ENCODE measurements around the gene PPAT. TPM values are rescaled to one million over a fixed set of nuclear protein-coding genes. Genes with fewer than 3 reads are reported as not detected.
"Not testable (repeated sequence)": the region's sequence is repeated elsewhere in the genome, so short reads cannot be mapped to it uniquely, and the experiment has no call there.

The PPAT gene
- total RNA-seq: 14.0 TPM

DNA sequence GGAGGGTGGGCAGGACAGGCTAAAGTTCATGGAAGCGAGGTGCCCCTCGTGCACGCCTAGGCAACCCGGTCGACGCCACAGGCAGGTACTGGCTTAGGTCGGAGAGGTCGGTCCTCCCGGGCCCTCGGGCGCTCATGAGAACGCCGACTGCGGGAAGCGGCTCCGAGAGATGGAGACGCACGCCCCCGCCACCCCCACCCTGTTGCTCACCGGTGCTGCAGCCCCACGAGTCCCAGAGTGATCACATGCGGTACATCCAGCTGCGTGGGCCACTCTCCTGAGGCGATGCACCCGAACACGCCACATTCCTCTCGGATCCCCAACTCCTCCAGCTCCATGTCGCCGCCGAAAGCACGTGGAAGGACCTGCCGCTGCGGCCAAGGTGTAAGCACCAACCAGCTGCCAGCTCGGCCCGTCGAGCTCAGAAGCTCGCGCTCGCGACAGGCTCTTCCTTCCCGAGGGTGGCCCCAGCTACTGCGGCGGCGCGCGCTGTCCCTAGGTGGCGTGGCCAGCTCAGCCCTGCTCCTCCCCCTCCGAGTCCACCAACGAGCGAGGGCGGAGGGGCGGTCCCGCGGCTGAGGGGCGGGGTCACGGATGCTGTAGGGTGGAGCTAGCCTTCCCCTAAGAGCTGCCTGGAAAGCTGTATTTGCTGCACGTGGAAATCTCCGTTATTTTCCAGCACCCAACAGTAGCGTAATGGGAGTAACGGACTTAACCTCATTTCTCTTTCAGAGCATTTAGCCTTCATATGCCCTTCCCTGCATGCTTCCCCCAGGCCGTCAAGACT is at the start of gene PPAT:
Gene PPAT, minus strand, starts transcription at position 476 of the 787 bp plus-strand sequence. Its CDS starts 138 bp downstream, at position 338.
- DNase-seq (ENCODE audit: low spot score): peak; percentile 99

GRCh38 chr4:56480691-56481090 is 45.3 kb upstream of the PPAT start:
- no peak for DNase-seq (ENCODE audit: low spot score)

- no peak for DNase-seq (ENCODE audit: low spot score)
Observed at GRCh38 chr4:56477192-56477702, 41.8 kb upstream of the PPAT start.

DNA sequence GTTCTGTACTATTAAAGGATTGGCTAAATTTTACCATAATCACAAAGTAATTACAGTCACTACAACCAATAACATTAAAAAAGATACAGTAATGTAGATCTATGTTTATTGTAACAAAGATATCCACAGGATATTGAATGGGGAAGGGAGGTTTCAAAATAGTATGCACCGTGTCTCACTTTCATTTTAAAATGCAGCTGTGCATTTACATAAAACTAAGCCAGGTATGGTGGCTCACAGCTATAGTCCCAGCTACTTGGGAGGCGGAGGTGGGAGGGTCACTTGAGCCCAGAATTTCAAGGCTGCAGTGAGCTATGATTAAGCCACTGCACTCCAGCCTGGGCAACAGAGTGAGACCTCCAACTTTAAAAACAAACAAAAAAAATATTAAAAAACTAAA is 40.5 kb upstream of the PPAT start:
- no peak for DNase-seq (ENCODE audit: low spot score)

DNA sequence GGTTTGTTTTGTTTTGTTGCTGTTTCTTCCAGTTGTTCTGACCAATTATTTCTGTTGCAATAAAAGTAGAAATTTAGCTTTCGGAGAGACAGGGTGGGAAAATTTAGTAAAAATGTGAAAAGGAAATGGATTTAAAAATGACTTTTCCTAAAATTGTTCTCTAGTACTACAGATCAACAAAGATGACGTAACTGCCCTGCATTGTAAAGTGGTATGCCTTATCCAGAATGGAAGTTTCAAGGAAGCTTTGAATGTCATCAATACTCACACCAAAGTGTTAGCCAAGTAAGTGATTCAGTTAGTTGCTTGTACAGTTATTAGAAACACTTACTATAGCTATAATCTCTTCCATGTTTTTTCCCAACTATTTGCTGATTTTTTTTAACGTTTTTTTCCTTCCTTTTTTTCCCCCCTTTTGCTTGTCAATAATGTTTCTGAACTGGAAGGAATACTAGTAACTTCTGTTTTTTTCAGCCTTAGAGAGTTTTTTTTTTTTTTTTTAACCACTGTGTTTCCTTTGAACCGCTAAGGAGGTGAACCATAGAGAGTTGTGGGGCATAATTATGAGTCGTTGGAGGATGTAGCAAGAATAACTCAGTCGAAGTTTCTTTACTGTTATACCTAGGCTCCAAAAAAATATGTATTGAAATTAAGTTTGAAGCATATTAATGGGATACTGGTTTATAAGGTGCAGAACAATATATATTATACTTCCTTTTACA is 34.2 kb upstream of the PPAT start:
- no peak for DNase-seq (ENCODE audit: low spot score)

- DNase-seq (ENCODE audit: low spot score): no peak
Observed at GRCh38 chr4:56468097-56468422, 32.6 kb upstream of the PPAT start.

- DNase-seq (ENCODE audit: low spot score): peak; percentile 92
Observed at GRCh38 chr4:56467284-56468096, 32.1 kb upstream of the PPAT start, which contains the start of gene SRP72. TSS of gene SRP72 (plus strand) at chr4:56467617. CDS start at chr4:56467636, 19 bp downstream.

GRCh38 chr4:56466910-56467283 is 31.5 kb upstream of the PPAT start:
- DNase-seq (ENCODE audit: low spot score): no peak

GRCh38 chr4:56466296-56466761 is 30.9 kb upstream of the PPAT start:
- not testable (repeated sequence) for DNase-seq (ENCODE audit: low spot score)

DNA sequence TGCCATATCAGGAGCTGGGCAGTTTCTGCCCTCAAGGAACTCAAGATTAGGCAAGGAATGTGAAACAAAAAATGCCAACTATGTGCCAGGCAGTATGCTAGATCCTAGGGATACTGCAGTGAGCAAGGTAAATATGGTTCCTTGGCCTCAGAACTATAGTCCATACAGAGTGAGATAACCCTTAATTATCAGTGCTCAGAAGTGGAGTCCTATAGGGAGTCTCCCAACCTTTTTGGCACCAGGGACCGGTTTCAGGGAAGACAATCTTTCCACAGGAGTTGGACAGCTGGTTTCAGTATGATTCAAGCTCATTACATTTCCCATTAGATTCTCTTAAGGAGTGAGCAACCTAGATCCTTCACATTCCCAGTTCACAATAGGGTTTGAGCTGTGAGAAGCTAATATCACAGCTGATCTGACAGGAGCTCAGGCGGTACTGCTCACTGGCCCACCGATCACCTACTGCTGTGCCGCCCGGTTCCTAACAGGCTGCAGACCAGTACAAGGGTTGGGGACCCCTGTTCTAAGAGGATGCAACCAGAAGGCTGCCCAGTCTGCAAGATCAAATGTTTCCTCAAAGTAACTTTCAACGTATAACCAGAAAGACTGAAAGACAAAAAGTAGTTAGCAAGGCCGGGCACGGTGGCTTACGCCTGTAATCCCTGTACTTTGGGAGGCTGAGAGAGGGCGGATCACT is 30.3 kb upstream of the PPAT start:
- DNase-seq (ENCODE audit: low spot score): no peak

DNA sequence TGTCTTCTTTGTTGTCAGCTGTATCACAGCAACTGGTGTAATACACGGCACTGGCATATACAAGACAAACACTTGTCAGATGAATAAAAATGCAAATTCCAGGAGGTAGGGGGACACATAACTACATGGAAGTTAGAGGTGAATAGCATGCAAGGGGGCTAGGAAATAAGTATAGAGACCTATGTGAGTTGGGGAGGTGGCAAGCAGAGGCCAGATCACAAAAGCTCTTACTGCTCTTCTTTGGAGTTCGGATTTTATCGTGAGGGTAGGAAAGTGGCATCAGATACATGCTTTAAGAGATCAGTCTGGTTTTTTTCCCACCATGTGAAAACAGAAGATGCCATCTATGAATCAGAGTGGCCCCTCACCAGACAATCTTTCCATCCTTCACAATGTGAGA is 29.2 kb upstream of the PPAT start:
- no peak for DNase-seq (ENCODE audit: low spot score)

GRCh38 chr4:56463711-56464110 is 28.3 kb upstream of the PPAT start:
- no peak for DNase-seq (ENCODE audit: low spot score)

DNA sequence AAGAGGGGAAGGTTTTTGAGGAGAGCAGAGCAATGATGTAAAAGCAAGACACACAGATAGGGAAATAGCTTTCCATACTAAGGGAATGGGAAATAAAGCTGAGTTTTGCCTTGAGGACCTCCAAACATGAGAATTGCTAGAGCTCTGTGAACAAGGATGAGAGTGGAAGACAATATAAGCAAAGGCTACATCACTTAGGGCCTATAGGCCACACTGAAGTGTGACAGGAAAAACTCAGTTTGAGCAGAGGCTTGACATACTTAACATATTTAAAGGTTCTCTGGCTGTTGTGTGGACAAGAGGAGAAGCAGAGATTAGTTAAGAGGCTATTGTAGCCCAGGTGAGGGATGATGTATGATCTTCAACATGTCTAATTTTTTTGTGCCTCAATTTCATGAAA is 26.7 kb upstream of the PPAT start:
- DNase-seq (ENCODE audit: low spot score): no peak

DNA sequence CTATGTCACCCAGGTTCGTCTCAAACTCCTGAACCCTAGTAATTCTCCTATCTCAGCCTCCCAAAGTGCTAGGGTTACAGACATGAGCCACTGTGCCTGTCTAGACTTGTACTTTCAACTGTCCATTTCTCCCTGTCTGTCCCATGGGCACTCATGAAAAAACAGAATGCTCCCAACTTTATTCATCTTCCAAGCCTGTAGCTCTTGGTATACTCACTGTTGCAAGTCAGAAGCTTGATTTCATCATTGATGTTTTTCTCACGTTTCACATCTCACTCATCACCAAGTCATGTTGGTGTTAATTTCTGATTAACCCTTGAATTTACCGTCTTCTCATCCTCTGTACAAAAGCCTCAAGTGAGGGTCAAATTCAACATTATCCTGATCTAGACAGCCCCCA is 24.7 kb upstream of the PPAT start:
- no peak for DNase-seq (ENCODE audit: low spot score)

GRCh38 chr4:56450342-56450741 is 14.9 kb upstream of the PPAT start:
- no peak for DNase-seq (ENCODE audit: low spot score)

GRCh38 chr4:56449475-56449874 is 14.1 kb upstream of the PPAT start:
- not testable (repeated sequence) for DNase-seq (ENCODE audit: low spot score)

- no peak for DNase-seq (ENCODE audit: low spot score)
Observed at GRCh38 chr4:56448301-56448700, 12.9 kb upstream of the PPAT start.

- no peak for DNase-seq (ENCODE audit: low spot score)
Observed at GRCh38 chr4:56445699-56446098, 10.3 kb upstream of the PPAT start.

DNA sequence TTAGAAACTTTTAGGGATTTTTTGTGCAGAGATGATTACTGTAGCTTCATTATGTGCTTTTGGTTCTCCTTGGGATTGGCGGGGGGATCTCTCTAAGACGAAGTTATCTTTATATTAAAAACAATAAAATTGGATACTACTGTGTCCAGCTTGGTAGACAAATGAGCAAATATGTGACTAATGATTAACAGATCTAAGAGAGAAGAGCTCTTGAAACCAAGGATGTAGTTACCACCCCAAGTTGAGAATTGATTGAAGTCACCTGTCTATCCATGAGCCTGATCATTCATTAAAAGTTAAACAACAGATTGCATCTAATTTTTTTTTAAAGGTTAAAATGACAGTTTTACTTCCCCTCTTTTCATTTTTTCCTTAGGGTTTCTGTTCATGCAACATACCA is 9.3 kb upstream of the PPAT start:
- DNase-seq (ENCODE audit: low spot score): no peak

DNA sequence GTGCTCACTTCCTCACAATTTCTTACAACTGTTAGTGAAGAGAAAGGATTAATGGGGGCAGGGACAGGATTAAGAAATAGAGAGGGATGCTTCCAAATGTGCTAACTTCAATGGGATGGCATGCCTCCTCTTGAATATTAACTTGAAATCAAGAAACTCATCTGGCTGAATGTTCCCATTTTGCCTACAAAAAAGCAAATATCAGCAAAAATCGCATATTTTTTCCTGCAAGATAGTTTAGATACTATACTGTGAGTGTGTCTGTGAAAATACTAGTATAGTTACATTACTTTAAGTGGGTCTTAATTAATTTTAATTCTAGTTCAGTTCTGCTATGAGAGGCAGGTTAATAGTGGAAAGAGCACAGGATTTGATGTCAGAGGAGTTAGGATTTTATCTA is 5.6 kb upstream of the PPAT start:
- DNase-seq (ENCODE audit: low spot score): no peak

DNA sequence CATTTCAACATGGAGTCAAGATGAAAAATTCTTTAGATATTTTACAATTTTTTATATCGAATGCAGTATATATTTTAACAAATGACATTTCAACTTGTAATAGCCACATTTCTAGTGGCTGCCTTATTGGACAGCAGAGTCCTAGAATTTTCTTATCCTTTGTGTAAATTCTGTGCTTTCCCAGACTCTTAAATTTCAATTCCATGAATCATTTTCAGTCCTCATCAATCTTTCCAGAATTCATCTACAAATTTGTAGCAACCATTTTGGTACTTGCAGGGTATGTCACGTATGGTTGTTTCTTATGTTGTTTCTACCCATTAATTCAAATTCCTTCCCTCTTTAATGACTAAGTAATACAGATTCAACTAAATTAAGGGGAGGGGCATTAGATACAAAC is 3.4 kb upstream of the PPAT start:
- DNase-seq (ENCODE audit: low spot score): no peak

All from ureter (tissue), 1 donor.